Lower leg skin (tissue), 4 donors: Measurements from ENCODE around the gene ELP4. TPM values are rescaled to one million over a fixed set of nuclear protein-coding genes. Genes with fewer than 3 reads are reported as not detected.
A peak's percentile ranks its signal among the peaks of the same experiment; 100 is the strongest.

Experiments
- DNase-seq, 2 donors: peaks; one replicate each; pipeline ENCODE4 v3.0.0-alpha.2; 2019; ENCODE audit warnings: low spot score in 2 of 2
- H3K4me3 ChIP-seq: fragments of 200-600 bp; sonication (generic); 2 replicates; pipeline ENCODE4 v1.5.1; 2017; ENCODE audit warnings: mild to moderate bottlenecking, low read depth; ENCODE audit not compliant: poor library complexity, severe bottlenecking
- POLR2A ChIP-seq, 2 donors: fragments of 450-650 bp; IDR thresholded peaks; one replicate each; pipeline ENCODE4 v1.6.1; 2016 to 2017; ENCODE audit warnings: antibody characterized with exemption in 2 of 2, mild to moderate bottlenecking in 1 of 2, moderate library complexity in 1 of 2
- WGBS, 2 donors: methylation state at CpG; one replicate each; pipeline ENCODE4 v1.1.5; 2018; 5-methylcytosine and 5-hydroxymethylcytosine counted together
- intact Hi-C: fragments of 100-400 bp; cut with DNase I; formaldehyde crosslinking; loops from one replicate; pipeline ENCODE4 v1.15.0; 2023; ENCODE audit warnings: low total_unique reads
- total RNA-seq, 4 donors: library from RNA; depleted of rRNA; stranded (reverse); fragments of >200 nt; gene quantifications; one replicate each; pipeline ENCODE4 v1.1.0, GENCODE V29; 2016
- TF ChIP-seq, protein P1 (sequence below), 3 donors: fragments of 450-650 bp; IDR thresholded peaks; one replicate each; pipeline ENCODE4 v1.5.1; 2016; ENCODE audit warnings: antibody characterized with exemption in 3 of 3, mild to moderate bottlenecking in 3 of 3, moderate library complexity in 2 of 3

Gene ELP4
- total RNA-seq, 4 donors from 2014 or later: 20.6 to 23.3 (median 22.2) TPM

DNA sequence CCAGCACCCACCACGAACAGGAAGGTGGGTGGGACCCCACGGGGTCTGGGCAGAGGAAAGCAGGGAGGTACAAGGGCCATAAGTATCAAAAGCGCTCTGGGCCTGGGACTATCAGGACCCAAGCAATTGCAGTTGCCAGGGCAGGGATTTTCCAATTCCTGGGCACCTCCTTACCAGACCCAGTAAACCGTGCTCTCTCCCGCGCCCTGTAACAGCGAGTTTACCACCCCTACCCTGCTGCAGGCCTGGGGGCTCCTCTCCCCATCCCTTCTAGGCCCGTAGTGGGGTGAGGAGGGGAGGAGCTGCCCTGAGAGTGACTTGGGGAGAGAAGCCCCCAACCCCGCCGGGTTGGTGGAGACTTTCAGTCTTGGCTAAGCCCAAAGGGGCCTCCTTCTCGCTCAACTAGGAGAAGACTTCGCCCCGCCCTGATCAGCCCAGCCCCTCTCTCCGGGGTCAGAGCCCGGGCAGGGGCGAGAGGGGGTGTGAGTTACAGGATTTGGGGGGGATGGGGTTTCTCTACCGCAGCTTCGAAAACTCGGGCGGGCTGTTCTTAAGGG lies 296.1 kb downstream of the ELP4 start:
- TF ChIP-seq, protein P1, sequence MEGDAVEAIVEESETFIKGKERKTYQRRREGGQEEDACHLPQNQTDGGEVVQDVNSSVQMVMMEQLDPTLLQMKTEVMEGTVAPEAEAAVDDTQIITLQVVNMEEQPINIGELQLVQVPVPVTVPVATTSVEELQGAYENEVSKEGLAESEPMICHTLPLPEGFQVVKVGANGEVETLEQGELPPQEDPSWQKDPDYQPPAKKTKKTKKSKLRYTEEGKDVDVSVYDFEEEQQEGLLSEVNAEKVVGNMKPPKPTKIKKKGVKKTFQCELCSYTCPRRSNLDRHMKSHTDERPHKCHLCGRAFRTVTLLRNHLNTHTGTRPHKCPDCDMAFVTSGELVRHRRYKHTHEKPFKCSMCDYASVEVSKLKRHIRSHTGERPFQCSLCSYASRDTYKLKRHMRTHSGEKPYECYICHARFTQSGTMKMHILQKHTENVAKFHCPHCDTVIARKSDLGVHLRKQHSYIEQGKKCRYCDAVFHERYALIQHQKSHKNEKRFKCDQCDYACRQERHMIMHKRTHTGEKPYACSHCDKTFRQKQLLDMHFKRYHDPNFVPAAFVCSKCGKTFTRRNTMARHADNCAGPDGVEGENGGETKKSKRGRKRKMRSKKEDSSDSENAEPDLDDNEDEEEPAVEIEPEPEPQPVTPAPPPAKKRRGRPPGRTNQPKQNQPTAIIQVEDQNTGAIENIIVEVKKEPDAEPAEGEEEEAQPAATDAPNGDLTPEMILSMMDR (IDR thresholded peaks at IDR 0.05): no peak
- no peak for TF ChIP-seq POLR2A (IDR thresholded peaks at IDR 0.05)
- no peak overlapping the region for H3K4me3 ChIP-seq
- WGBS, 2 donors: 23 to 29% methylated on average over 9 to 11 of the region's 20 CpGs
- peak in 1 of 2 donors; percentile 78 for DNase-seq
- intact Hi-C loops: no loop called here

DNA sequence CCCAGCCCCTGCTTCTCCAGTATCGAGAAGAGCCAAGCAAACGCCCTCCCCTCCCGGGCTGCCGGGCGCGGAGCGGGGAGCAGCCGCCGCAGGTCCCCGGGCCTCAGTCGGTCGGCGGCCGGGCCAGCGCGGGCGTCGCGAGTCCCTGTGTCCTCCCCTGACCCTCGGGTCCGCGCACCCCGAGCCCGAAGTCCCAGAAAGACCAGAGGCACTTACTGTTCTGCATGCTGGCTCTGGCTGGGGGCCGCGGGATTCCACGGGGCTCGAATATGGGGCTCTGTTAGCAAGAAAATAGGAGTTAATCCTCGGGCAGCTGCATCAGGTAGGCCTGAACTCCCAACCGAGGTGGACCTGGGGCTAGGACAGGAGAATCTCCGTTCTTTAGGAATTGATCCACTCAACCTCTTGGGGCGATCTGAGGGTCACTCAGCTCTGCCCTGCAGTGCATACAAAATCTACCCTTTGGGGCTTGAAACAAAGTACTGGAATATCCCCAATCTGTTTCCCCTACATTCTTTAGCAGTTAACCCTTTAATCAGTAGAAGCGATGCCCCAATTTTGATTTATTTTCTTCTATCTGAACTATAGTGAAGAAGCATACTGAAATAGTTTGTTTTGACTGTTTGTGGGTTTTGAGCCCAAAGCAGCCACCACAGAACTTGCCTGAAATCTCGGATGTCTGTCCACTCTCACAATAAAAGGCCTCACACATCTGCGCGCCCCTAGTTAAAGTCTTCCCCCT lies 296.8 kb downstream of the ELP4 start:
- 14 to 43% methylated on average over 7 to 28 of the region's 36 CpGs for WGBS, 2 donors
- no peak overlapping the region for H3K4me3 ChIP-seq
- TF ChIP-seq, protein P1 (IDR thresholded peaks at IDR 0.05): no peak
- TF ChIP-seq POLR2A (IDR thresholded peaks at IDR 0.05): no peak
- peak in 1 of 2 donors; percentile 76 for DNase-seq
- intact Hi-C loops: no loop called here

DNA sequence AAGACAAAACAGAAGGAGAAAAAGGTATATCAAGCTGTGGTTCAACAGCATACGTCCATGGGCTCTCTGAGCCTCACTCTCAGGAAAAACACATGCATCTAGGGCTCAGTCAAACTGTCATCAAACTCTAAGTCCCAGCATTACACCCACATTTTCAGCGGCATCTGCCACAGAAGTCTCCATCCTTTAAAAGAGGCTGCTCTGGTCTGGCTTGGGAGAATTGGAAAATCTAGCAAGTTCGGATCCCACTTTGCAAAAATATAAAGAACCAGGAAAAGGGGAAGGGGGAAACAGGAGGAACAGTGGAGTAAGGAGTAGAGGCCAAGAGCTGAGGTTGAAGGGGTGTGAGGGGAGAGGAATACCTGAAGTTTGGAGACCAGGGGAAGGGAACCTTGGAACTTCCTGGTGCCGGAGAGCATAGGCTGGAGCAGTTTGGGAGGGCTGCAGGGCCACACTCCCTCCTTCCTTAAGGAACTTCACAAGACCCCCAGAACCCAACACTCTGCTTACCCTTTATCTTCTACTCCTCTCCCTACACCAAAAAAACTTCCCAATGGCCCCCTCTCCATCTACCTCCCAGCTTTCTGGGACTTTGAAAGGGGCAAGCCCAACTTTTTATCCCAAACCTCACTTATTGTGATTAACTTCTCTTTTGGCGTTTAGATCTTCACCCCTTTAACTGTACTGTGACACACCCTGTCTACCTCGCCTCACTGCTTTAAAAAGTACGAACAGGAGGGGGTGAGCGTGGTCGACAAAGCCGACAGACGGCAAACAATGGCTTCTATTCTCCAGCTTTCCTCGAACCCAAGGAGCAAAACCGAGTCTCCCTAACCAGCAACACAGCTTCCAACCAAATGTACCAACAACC lies 297.6 kb downstream of the ELP4 start:
- TF ChIP-seq, protein P1 (IDR thresholded peaks at IDR 0.05): no peak
- TF ChIP-seq POLR2A (IDR thresholded peaks at IDR 0.05): no peak

DNA sequence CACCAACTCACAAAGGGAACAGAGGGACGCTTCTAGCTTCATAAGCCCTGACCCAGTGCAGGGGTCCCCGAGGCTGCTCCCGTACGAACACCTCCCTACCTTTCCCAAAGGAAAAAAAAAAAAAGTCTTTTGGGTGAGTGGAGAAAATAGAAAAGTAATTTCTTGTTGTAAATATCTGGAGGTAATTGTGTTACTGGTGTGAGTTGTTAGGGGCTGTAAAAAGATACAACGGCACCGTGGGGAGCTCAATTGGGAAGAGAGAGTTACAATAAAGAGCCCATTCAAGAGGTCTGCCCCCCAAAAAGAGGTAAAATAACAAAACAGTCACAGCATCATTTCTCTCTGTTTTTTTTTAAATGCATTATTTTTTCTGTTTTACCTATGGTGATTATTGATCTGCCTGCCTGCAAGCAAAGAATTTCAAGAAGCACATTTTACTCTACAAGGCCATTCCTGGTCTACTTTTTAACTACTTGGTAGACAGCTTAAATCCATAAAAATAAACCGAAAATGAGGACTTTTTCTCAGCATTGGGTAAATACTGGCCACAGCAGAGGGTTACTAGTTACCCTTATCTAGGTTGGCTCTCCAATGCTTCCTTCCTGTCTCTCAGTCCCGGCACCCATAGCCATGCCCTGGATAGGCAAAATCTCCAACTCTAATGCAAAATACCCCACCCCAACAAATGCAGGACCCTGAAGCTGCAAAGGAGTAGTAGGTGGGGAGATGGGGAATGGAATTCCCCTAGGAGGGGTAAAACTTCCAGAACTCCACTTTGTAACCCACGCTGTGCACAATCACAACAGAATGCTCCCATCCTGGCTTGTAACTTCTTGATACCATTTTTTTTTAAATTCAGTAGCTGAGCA lies 298.5 kb downstream of the ELP4 start:
- WGBS, 2 donors: 21 to 32% methylated on average over 9 of the region's 9 CpGs
- no peak for DNase-seq
- TF ChIP-seq, protein P1 (IDR thresholded peaks at IDR 0.05): no peak
- TF ChIP-seq POLR2A (IDR thresholded peaks at IDR 0.05): no peak
- H3K4me3 ChIP-seq: no peak overlapping the region
- intact Hi-C loops: no loop called here

More for the DNA sequence above, 297.6 kb downstream of the ELP4 start:
- H3K4me3 ChIP-seq: no peak overlapping the region
- intact Hi-C loops: no loop called here
- WGBS, 2 donors: 27 to 40% methylated on average over 13 of the region's 13 CpGs
- no peak for DNase-seq
